Measurements from ENCODE around the gene MED12L.

The MED12L gene

DNA sequence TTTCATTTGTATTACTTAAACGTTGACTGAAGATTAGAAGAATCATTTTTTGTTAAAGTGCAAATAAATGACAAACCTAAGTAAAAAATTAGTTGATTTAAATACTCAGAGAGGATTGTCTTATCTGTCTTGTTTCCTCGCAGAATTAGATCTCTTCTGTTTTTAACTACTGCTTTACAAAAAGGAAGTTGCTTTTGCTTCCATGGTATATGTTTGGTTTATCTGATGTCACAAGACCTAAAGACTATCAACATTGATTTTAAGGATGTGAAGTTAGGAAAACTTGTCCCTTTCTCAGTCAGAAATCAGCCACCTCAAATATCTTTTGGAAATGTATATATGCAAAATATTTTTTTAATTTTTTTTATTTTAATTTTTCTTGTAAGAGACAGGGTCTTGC lies 88.9 kb downstream of the MED12L start:
- Histone ChIP-seq H3K36me3 (ENCODE audit: insufficient read depth, low read length) (peaks cover 27% of the 10 kb centered on the region; the same call in 1 of the 2 replicates), H3K4me1 (ENCODE audit: insufficient read depth, low read length, poor library complexity, severe bottlenecking) (peaks cover 30% of the 10 kb centered on the region), H4K20me1 (ENCODE audit: insufficient read depth, low read length, poor library complexity, severe bottlenecking) (no peaks in the 10 kb centered on the region), H3K27me3 (ENCODE audit: insufficient read depth, low read length, poor library complexity, severe bottlenecking) (no peaks in the 10 kb centered on the region), H3K9ac (ENCODE audit: low read depth, low read length, poor library complexity, severe bottlenecking) (no peak overlapping the region), H3K79me2 (ENCODE audit: insufficient read depth, low read length) (no peaks in the 10 kb centered on the region; the same call in 1 of the 2 replicates), H3K9me3 (ENCODE audit: insufficient read depth, low read depth, low read length) (no peaks in the 10 kb centered on the region), H2AFZ (ENCODE audit: low read length) (no peak overlapping the region), H3K4me3 (ENCODE audit: low read length, poor library complexity, severe bottlenecking) (no peak overlapping the region), H3F3A (ENCODE audit: low read depth) (no peaks in the 10 kb centered on the region), H3K9me2 (replicated peaks; ENCODE audit: low read depth, low read length) (no peaks in the 10 kb centered on the region), H3K4me2 (ENCODE audit: low read depth, low read length, poor library complexity, severe bottlenecking) (no peak overlapping the region)
- TF ChIP-seq EZH2phosphoT487 (IDR thresholded peaks at IDR 0.05; ENCODE audit: borderline replicate concordance) (no peak), CTCF (conservative IDR thresholded peaks at IDR 0.05; ENCODE audit: low read length) (no peak)

DNA sequence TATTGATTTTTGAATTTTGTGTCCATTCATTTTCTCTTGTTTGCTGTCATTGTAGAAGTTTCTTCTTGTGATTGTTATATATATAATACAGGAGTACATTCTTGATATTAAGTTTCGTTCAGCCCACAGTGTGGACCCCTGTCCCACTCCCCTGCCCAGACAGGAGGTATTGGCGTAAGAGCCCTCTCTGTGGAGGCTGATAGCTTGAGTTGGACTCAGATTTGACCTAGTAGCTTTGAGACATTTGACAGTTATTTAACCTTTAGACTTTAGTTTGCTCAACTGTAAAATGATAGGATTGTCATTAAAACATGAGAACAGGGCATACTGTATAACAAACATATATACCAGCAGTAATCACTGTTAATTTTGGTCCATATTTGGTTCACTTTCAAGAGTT lies 90.5 kb downstream of the MED12L start:
- Histone ChIP-seq H4K20me1 (ENCODE audit: insufficient read depth, low read length, poor library complexity, severe bottlenecking) (no peaks in the 10 kb centered on the region), H3K79me2 (ENCODE audit: insufficient read depth, low read length) (no peaks in the 10 kb centered on the region; the same call in 1 of the 2 replicates), H2AFZ (ENCODE audit: low read length) (no peak overlapping the region), H3K9me3 (ENCODE audit: insufficient read depth, low read depth, low read length) (no peaks in the 10 kb centered on the region), H3F3A (ENCODE audit: low read depth) (no peaks in the 10 kb centered on the region), H3K36me3 (ENCODE audit: insufficient read depth, low read length) (peaks cover 23% of the 10 kb centered on the region; the same call in 1 of the 2 replicates), H3K9me2 (replicated peaks; ENCODE audit: low read depth, low read length) (no peaks in the 10 kb centered on the region), H3K9ac (ENCODE audit: low read depth, low read length, poor library complexity, severe bottlenecking) (no peak overlapping the region), H3K4me1 (ENCODE audit: insufficient read depth, low read length, poor library complexity, severe bottlenecking) (peaks cover 19% of the 10 kb centered on the region), H3K4me2 (ENCODE audit: low read depth, low read length, poor library complexity, severe bottlenecking) (no peak overlapping the region), H3K27me3 (ENCODE audit: insufficient read depth, low read length, poor library complexity, severe bottlenecking) (no peaks in the 10 kb centered on the region), H3K4me3 (ENCODE audit: low read length, poor library complexity, severe bottlenecking) (no peak overlapping the region)
- TF ChIP-seq EZH2phosphoT487 (IDR thresholded peaks at IDR 0.05; ENCODE audit: borderline replicate concordance): no peak
- no peak for TF ChIP-seq CTCF (conservative IDR thresholded peaks at IDR 0.05; ENCODE audit: low read length)

GRCh38 chr3:151178208-151178845 lies 92.9 kb downstream of the MED12L start:
- no peaks in the 10 kb centered on the region for H3K9me2 ChIP-seq (replicated peaks; ENCODE audit: low read depth, low read length)
- H3K27me3 ChIP-seq (ENCODE audit: insufficient read depth, low read length, poor library complexity, severe bottlenecking): no peaks in the 10 kb centered on the region
- peaks cover 3% of the 10 kb centered on the region for H3K4me1 ChIP-seq (ENCODE audit: insufficient read depth, low read length, poor library complexity, severe bottlenecking)
- H3K4me3 ChIP-seq (ENCODE audit: low read length, poor library complexity, severe bottlenecking): no peak overlapping the region
- H3F3A ChIP-seq (ENCODE audit: low read depth): no peaks in the 10 kb centered on the region
- H3K9ac ChIP-seq (ENCODE audit: low read depth, low read length, poor library complexity, severe bottlenecking): no peak overlapping the region
- H3K36me3 ChIP-seq (ENCODE audit: insufficient read depth, low read length): peaks cover 18% of the 10 kb centered on the region; the same call in 1 of the 2 replicates
- no peaks in the 10 kb centered on the region for H3K9me3 ChIP-seq (ENCODE audit: insufficient read depth, low read depth, low read length)
- H2AFZ ChIP-seq (ENCODE audit: low read length): no peak overlapping the region
- H3K79me2 ChIP-seq (ENCODE audit: insufficient read depth, low read length): no peaks in the 10 kb centered on the region; the same call in 1 of the 2 replicates
- H3K4me2 ChIP-seq (ENCODE audit: low read depth, low read length, poor library complexity, severe bottlenecking): no peak overlapping the region
- TF ChIP-seq EZH2phosphoT487 (IDR thresholded peaks at IDR 0.05; ENCODE audit: borderline replicate concordance) (no peak), CTCF (conservative IDR thresholded peaks at IDR 0.05; ENCODE audit: low read length) (no peak)
- no peaks in the 10 kb centered on the region for H4K20me1 ChIP-seq (ENCODE audit: insufficient read depth, low read length, poor library complexity, severe bottlenecking)

All from Loucy (cell line).